Measurements from ENCODE around the gene SAMD10. TPM values are rescaled to one million over a fixed set of nuclear protein-coding genes. Genes with fewer than 3 reads are reported as not detected.

SAMD10 gene
- total RNA-seq, 2 donors from 2014 or later = 17.2 to 20.2 TPM

DNA sequence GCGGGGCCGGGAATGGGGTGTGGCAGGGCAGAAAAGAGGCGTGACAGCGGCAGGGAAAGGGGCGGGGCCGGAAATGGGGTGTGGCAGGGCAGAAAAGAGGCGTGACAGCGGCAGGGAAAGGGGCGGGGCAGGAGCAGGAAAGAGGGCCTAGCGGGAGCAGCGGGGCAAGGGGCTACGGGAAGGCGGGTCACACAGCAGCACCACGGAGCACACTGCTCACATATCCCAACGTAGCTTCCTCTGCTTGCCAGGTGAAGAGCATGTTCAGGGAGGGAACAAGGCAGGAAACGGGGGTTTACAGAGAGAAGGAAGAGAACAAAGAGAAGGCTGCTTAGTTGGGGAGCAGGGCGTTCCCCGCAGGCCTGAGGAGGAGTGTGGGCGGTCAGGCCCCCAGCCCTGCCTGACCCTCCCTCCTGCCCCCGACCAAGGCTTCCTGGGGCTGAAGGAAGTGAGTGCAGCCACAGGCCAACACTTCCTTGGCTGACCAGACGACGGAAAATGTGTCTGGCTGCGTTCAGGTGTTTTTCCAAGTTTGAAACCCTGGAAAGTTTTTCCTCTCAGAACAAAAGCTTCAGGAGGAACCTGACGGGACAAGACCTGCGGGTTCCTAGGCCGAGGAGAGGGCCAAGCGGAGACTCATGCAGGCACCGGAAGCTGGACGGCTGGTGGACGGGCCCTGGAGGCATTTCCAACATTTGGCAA is 37.0 kb downstream of the SAMD10 start:
- ATAC-seq = no peak
- peak in 1 of 3 donors; percentile 51 for DNase-seq
- H3K27me3 Mint-ChIP-seq = no peaks in the 10 kb centered on the region
- peaks cover 13% of the 10 kb centered on the region for H3K4me1 Mint-ChIP-seq
- no peaks in the 10 kb centered on the region for H3K9me3 ChIP-seq (ENCODE audit: control insufficient read depth, low read length, poor library complexity, severe bottlenecking)
- peak overlapping the region; percentile 57 for H3K27ac Mint-ChIP-seq
- H3K4me3 Mint-ChIP-seq = peak overlapping the region; percentile 60
- H3K36me3 Mint-ChIP-seq (ENCODE audit: low read depth) = peaks cover 2% of the 10 kb centered on the region

DNA sequence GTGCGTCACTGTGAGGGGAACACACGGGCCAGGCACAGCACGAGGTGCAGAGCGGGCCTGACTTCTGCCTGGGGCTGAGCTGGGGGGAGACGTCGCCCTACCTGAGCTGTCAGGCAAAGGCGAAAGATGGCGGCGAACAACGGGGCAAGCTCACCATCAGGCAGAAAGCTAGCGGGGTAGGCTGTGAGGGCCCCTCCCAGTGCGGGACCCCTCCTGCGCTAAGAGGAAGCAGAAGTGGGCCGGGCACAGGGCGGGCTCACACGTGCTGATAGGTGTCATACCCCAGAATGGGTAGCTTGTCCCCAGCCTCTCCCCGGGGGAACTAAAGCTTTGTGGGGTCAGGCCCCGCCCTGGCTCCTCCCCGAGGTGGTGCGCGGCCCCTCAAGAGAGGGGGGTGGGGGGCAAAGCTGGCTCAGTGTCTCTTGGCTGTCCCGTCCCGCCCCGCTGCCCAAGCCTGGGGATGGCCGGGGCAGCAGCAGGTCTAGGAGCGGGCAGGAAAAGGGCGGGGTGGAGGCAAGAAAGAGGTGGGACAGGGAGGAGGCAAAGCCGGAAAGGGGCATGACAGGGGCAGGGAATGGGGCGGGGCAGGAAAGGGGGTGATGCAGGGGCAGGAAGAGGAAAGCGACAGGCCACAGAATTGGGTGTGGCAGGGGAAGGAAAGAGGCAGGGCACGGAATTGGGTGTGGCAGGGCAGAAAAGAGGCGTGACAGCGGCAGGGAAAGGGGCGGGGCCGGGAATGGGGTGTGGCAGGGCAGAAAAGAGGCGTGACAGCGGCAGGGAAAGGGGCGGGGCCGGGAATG is 38.0 kb downstream of the SAMD10 start:
- Mint-ChIP-seq H3K4me1 (peaks cover 7% of the 10 kb centered on the region), H3K27me3 (no peaks in the 10 kb centered on the region), H3K36me3 (ENCODE audit: low read depth) (peaks cover 2% of the 10 kb centered on the region), H3K4me3 (peak overlapping the region; percentile 41), H3K27ac (no peak overlapping the region)
- ATAC-seq (peak; percentile 90), DNase-seq (peak; percentile 56 to 72 (median 64))
- H3K9me3 ChIP-seq (ENCODE audit: control insufficient read depth, low read length, poor library complexity, severe bottlenecking) = no peaks in the 10 kb centered on the region

DNA sequence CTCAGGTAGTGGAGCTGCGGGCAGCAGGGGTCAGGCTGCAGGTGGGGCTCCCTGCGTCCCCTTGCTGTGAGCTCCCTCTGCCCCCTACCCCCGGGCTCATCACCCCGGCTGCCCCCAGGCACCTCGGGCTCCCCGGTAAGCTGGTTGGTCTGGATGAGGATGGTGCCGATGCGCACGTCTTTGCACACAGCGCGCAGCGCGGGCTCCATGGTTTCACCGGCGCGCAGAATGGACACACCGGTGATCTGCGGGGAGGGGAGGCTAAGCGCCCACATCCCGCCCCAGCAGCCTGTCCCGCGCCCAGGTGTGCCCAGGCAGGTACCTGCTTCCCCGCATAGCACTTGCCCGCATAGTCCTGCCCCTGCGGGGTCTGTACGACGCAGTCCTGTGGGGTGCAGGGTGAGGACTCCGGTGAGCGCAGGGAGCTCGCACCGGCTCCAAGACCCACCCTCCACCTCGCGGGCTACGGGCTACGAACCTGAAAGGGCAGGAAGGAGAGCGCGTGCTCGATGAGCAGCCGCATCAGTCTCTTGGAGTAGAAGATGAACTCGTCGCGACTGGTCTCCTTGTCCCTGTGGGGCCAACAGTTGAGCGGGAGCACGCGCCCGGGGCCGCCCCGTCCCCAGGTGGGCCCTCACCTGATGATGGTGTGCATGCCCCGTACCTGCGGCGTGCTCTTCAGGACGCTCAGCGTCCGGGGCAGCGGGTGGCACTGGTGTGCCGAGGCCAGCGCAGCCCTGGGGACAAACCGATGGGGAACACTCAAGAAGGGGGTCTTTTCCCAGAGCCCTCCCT is 38.8 kb downstream of the SAMD10 start:
- Mint-ChIP-seq H3K27ac (no peak overlapping the region), H3K4me1 (peaks cover 7% of the 10 kb centered on the region), H3K36me3 (ENCODE audit: low read depth) (peaks cover 2% of the 10 kb centered on the region), H3K27me3 (no peaks in the 10 kb centered on the region), H3K4me3 (peak overlapping the region; percentile 12)
- ATAC-seq = no peak
- no peak for DNase-seq
- H3K9me3 ChIP-seq (ENCODE audit: control insufficient read depth, low read length, poor library complexity, severe bottlenecking) = no peaks in the 10 kb centered on the region

DNA sequence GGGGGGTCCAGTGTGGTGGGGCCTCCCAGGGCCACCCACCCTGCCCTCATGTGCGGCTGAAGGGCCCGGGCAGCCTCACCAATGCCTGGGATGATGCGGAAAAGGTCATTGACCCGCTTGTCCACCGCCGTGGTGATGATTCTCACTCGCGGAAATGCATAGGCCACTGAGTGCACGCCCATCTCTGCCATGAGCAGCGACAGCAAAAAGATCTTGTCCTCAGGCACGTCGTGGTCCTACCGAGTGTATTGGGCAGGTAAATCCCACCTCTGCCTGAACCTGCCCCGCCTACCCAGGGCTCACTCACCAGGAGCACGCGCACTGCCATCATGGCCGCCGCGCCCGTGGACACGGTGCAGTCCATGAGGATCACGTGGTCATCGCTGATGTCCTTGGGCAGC is 39.4 kb downstream of the SAMD10 start:
- no peak overlapping the region for H3K4me3 Mint-ChIP-seq
- peaks cover 8% of the 10 kb centered on the region for H3K4me1 Mint-ChIP-seq
- no peak overlapping the region for H3K27ac Mint-ChIP-seq

DNA sequence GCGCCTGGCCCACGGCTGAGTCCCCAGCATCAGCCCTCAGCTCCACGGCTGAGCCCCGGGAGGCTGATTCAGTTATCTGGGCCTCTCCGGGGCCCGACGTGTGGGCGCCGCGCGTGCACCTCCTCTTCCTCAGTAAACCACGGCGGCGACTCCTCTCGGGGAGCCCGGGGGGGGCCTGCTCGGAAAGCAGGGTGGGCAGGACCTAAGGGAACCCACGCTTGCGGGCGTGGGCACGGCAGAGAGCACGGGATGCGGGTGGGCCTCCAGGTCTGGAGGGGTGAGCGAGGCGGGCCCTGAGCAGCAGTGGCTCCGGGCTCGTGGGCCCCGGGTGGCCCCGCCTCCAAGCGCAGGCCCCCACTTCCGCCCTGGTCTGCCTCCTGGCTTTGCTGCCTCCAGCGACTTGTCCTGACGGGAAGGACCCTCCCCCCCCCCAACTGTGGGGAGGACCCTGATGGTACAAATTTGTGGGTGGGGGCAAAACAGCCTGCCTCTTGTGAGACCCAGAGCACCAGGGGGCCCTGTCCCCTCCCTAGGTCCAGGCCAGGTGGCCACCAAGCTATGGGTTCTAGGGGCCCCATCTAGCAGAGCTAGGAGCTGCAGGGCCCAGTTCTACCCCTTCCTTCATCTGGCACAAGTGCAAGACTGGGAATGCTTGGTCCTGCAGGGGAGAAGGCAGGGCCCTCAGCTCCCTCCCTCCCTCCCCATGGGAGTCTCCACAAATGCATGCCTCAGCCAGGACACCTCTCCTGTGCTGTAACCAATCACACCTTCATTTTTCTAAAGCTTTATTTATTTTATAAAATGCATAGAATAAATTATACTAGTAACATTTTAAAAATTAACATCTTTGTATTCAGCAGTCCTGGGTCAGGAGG is 40.1 kb downstream of the SAMD10 start:
- no peak for DNase-seq
- H3K27me3 Mint-ChIP-seq = no peaks in the 10 kb centered on the region
- no peaks in the 10 kb centered on the region for H3K9me3 ChIP-seq (ENCODE audit: control insufficient read depth, low read length, poor library complexity, severe bottlenecking)
- peaks cover 2% of the 10 kb centered on the region for H3K36me3 Mint-ChIP-seq (ENCODE audit: low read depth)
- H3K27ac Mint-ChIP-seq = no peak overlapping the region
- no peak for ATAC-seq
- peaks cover 15% of the 10 kb centered on the region for H3K4me1 Mint-ChIP-seq
- no peak overlapping the region for H3K4me3 Mint-ChIP-seq

More for the DNA sequence above, 39.4 kb downstream of the SAMD10 start:
- DNase-seq (no peak), ATAC-seq (no peak)
- H3K9me3 ChIP-seq (ENCODE audit: control insufficient read depth, low read length, poor library complexity, severe bottlenecking) = no peaks in the 10 kb centered on the region
- H3K36me3 Mint-ChIP-seq (ENCODE audit: low read depth) = peaks cover 2% of the 10 kb centered on the region
- H3K27me3 Mint-ChIP-seq = no peaks in the 10 kb centered on the region

DNA sequence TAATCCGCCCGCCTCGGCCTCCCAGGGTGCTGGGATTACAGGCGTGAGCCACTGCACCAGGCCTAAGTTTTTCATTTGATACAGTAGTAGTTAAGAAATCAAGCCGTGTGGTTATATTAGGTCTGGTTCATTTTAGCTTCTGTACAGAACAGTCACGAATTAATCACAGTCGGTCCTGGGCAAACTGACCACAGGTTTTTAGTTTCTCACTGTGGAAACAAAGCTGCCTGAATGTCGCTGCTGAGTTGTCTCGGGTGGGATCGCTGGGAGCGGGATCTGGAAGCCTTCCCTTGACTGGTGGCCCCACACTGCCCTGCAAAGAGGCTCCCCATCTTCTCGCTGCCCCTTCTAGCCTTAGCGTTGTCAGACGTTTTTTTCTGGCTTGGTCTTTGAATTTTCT is 41.8 kb downstream of the SAMD10 start:
- no peaks in the 10 kb centered on the region for H3K9me3 ChIP-seq (ENCODE audit: control insufficient read depth, low read length, poor library complexity, severe bottlenecking)
- ATAC-seq = no peak
- H3K27me3 Mint-ChIP-seq = no peaks in the 10 kb centered on the region
- H3K36me3 Mint-ChIP-seq (ENCODE audit: low read depth) = peaks cover 2% of the 10 kb centered on the region
- no peak overlapping the region for H3K4me3 Mint-ChIP-seq
- H3K27ac Mint-ChIP-seq = no peak overlapping the region
- peaks cover 17% of the 10 kb centered on the region for H3K4me1 Mint-ChIP-seq
- no peak for DNase-seq

DNA sequence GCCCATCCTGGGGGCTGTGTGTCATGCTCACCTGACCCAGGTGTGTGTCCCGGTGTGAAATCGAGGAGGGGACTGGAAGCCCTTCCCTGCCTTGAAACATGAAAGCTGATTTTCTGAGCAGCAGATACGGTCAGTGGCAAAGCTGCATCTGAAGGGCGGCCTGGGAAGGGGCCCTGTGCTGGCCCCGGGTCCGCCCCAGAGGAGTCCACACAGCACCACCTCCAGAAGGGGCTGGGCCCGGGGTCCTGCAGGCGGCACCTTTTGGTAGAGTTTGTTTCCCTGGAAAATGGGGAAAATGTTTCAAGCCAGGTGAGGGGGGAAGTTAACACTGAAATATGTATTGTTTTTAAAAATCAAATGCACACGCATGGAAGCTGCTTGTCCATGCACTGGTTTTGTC is 44.0 kb downstream of the SAMD10 start:
- Mint-ChIP-seq H3K27me3 (no peaks in the 10 kb centered on the region), H3K4me1 (peaks cover 12% of the 10 kb centered on the region), H3K27ac (no peak overlapping the region), H3K4me3 (no peak overlapping the region), H3K36me3 (ENCODE audit: low read depth) (no peaks in the 10 kb centered on the region)
- ATAC-seq = no peak
- H3K9me3 ChIP-seq (ENCODE audit: control insufficient read depth, low read length, poor library complexity, severe bottlenecking) = no peaks in the 10 kb centered on the region
- no peak for DNase-seq

DNA sequence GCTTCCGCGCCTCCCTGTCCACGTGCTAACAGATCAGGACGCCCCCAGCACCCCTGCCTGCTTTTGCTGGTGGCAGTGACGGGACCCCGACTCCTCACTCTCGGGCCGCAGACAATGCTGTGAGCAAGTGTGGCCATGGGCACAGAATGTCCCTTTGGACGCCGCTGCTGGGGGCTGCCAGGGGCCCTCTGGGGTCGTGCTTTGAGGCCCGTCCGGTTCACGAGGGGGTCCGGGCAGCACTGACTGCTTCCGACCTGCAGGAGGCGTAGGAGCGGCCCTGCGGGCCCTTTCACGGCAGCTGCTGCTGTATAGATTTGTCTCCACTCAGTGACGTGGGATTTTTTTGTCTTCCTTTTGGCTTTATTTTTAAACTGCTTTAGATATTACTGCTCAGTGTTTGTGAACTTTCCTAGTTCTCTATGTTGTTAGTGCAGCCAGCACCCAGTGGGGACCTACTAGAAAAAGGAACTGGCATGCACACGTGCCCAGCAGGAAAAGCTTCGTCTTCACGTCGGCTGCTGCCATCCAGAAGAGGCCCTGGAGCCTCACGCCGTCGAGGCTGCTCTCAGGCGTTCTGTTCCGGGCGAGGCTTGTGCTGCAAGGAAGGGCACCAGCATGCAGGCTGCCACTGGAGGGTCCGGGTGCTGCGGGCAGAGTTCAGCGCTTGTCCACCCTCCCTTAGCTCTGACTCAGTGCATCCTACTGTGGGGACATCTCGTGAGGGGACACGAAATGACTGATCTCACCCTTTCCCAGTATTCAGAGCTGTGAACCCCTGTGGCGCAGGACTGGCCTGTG is 45.0 kb downstream of the SAMD10 start:
- peak overlapping the region; percentile 39 for H3K27ac Mint-ChIP-seq
- ATAC-seq = no peak
- H3K27me3 Mint-ChIP-seq = no peaks in the 10 kb centered on the region
- DNase-seq = no peak
- H3K4me1 Mint-ChIP-seq = peaks cover 12% of the 10 kb centered on the region
- no peaks in the 10 kb centered on the region for H3K36me3 Mint-ChIP-seq (ENCODE audit: low read depth)
- no peak overlapping the region for H3K4me3 Mint-ChIP-seq
- no peaks in the 10 kb centered on the region for H3K9me3 ChIP-seq (ENCODE audit: control insufficient read depth, low read length, poor library complexity, severe bottlenecking)

DNA sequence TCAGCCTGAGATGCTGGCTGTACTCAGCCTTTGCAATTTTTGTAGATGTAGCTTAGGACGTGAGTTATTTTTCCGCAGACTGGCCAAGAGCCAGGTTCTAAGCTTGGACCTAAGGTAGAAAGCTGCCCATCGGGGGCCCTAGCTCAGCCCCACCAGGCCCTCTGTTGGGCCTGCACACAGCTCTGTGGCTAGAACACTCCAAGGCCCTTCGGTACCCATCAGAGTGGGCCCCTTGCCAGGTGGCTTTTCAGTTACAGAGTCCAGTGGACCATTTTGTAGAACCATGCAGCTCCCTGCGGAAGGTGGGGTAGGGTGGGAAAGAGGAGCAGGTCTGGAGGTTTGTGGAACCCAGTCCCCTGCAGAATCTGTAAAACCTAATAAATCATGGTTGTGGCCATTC is 45.8 kb downstream of the SAMD10 start:
- no peaks in the 10 kb centered on the region for H3K36me3 Mint-ChIP-seq (ENCODE audit: low read depth)
- H3K27ac Mint-ChIP-seq = no peak overlapping the region
- peaks cover 12% of the 10 kb centered on the region for H3K4me1 Mint-ChIP-seq
- DNase-seq = no peak
- no peaks in the 10 kb centered on the region for H3K9me3 ChIP-seq (ENCODE audit: control insufficient read depth, low read length, poor library complexity, severe bottlenecking)
- H3K4me3 Mint-ChIP-seq = no peak overlapping the region
- no peaks in the 10 kb centered on the region for H3K27me3 Mint-ChIP-seq
- no peak for ATAC-seq

DNA sequence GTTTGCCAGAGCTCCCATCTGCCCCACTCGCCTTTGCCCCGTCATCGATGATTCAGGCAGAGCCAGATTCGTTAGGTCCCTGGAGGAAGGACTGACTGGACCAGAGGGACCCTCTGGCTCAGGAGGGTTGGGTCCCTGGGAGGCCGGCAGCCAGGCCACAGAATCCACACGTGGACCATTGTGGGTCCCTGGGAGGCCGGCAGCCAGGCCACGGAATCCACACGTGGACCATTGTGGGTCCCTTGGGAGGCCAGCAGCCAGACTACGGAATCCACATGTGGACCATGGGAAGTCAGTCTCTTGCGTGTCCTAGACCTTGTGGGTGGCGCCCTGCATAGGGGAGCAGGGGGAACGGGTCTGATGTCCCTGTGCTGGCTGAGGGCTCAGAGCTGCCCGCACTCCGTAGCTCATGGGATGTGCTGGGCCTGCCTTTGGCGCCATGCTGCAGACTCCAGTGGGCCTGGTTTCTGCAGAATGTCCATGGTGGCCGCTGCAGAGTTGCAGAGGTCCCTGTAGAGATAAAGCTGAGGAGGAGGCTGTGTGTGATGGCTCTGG is 46.8 kb downstream of the SAMD10 start:
- Mint-ChIP-seq H3K36me3 (ENCODE audit: low read depth) (no peaks in the 10 kb centered on the region), H3K4me3 (no peak overlapping the region), H3K27ac (peak overlapping the region; percentile 67), H3K4me1 (peaks cover 12% of the 10 kb centered on the region), H3K27me3 (no peaks in the 10 kb centered on the region)
- ATAC-seq = no peak
- H3K9me3 ChIP-seq (ENCODE audit: control insufficient read depth, low read length, poor library complexity, severe bottlenecking) = no peaks in the 10 kb centered on the region
- DNase-seq = no peak

DNA sequence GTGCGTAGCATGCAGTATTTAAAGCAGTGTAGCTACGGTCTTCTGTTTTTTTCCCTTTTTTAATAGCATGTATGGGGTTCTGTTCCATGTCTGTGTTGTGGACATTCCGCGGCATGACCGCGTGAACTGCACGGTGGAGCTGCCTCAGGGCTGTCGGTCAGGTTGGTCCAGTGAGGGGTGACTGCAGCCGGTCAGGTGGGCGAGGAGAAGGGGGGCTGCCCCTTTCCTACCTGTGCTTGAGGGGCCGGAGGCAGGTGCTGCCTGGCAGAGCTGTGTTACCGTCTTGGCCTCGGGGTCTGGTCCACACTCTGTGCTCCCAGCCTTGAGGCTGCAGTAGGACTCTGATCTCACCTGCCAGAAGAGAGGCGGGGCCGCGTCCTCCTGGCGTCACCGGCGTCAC is 47.7 kb downstream of the SAMD10 start:
- peaks cover 12% of the 10 kb centered on the region for H3K4me1 Mint-ChIP-seq
- H3K27ac Mint-ChIP-seq = peak overlapping the region; percentile 67
- H3K4me3 Mint-ChIP-seq = no peak overlapping the region
- H3K36me3 Mint-ChIP-seq (ENCODE audit: low read depth) = no peaks in the 10 kb centered on the region
- no peaks in the 10 kb centered on the region for H3K9me3 ChIP-seq (ENCODE audit: control insufficient read depth, low read length, poor library complexity, severe bottlenecking)
- H3K27me3 Mint-ChIP-seq = no peaks in the 10 kb centered on the region
- ATAC-seq (no peak), DNase-seq (no peak)
